Gastroesophageal sphincter (tissue), 3 donors: Measurements from ENCODE around the gene PCBP4.

ENCODE experiments used
- EP300 ChIP-seq: sonication (generic); formaldehyde crosslinking; IDR thresholded peaks from one replicate; pipeline ENCODE4 v1.6.1; 2017; ENCODE audit warnings: antibody characterized with exemption, mild to moderate bottlenecking
- POLR2A ChIP-seq, 2 donors: fragments of 450-650 bp; IDR thresholded peaks; one replicate each; pipeline ENCODE4 v1.6.1; 2017; ENCODE audit warnings: antibody characterized with exemption in 2 of 2, mild to moderate bottlenecking in 2 of 2, moderate library complexity in 1 of 2
- TF ChIP-seq, protein P1 (sequence below), 4 experiments: fragments of 200-600 bp in 2 of 4; fragments of 450-650 bp in 2 of 4; sonication (generic) in 1 of 4; IDR thresholded peaks; one replicate each; pipeline ENCODE4 v1.5.1; 2017 to 2019; ENCODE audit warnings: antibody characterized with exemption in 4 of 4, mild to moderate bottlenecking in 2 of 4, moderate library complexity in 2 of 4

DNA sequence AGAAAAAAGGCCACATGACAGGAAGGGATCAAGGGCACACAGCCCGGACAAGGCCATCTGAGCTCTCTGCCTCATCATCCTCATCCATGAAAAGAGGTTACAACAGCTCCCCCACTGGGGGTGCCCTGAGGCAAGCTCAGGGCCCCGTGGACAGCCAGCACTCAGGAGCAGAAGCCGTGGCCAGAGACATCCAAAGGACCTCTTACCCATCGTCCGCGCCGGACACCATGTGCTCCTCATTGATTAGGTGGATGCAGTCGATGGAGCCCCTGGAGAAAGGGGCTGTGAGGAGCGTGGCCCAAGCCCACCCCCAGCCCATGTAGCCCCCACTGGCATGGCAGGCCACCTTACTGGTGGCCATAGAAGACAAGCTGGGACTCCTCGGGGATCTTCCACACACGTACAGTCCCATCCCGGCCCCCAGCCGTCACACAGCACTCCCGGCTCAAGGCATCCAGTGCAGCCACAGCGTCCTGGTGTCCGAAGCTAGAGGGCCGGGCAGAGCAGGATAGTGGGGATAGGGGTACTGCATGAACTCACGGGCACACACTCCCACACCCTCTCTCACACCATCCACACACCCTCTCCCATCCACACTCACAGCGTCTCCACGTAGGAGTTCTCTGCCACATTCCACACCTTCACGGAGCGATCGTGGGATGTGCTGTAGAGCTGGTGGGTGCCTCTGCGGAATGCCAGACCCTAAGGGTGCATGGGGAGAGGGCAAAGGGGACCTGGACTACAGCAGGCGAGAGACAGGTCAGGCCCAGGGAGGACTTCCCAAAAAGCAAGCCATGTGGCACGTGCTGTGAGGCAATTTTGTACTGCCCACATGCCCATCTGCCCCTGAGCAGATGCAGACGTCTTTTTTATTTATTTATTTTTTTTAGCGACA lies 32.0 kb downstream of the PCBP4 start:
- TF ChIP-seq POLR2A (IDR thresholded peaks at IDR 0.05) (no peak), EP300 (no peak)
- TF ChIP-seq, protein P1, sequence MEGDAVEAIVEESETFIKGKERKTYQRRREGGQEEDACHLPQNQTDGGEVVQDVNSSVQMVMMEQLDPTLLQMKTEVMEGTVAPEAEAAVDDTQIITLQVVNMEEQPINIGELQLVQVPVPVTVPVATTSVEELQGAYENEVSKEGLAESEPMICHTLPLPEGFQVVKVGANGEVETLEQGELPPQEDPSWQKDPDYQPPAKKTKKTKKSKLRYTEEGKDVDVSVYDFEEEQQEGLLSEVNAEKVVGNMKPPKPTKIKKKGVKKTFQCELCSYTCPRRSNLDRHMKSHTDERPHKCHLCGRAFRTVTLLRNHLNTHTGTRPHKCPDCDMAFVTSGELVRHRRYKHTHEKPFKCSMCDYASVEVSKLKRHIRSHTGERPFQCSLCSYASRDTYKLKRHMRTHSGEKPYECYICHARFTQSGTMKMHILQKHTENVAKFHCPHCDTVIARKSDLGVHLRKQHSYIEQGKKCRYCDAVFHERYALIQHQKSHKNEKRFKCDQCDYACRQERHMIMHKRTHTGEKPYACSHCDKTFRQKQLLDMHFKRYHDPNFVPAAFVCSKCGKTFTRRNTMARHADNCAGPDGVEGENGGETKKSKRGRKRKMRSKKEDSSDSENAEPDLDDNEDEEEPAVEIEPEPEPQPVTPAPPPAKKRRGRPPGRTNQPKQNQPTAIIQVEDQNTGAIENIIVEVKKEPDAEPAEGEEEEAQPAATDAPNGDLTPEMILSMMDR (IDR thresholded peaks at IDR 0.05), result no peak
